ENCODE data around the gene TUBA1A. TPM values are rescaled to one million over a fixed set of nuclear protein-coding genes. Genes with fewer than 3 reads are reported as not detected.

The TUBA1A gene
- total and polyA plus RNA-seq, 3 donors from 2014 or later, result 156 to 282 (median 269) TPM

DNA sequence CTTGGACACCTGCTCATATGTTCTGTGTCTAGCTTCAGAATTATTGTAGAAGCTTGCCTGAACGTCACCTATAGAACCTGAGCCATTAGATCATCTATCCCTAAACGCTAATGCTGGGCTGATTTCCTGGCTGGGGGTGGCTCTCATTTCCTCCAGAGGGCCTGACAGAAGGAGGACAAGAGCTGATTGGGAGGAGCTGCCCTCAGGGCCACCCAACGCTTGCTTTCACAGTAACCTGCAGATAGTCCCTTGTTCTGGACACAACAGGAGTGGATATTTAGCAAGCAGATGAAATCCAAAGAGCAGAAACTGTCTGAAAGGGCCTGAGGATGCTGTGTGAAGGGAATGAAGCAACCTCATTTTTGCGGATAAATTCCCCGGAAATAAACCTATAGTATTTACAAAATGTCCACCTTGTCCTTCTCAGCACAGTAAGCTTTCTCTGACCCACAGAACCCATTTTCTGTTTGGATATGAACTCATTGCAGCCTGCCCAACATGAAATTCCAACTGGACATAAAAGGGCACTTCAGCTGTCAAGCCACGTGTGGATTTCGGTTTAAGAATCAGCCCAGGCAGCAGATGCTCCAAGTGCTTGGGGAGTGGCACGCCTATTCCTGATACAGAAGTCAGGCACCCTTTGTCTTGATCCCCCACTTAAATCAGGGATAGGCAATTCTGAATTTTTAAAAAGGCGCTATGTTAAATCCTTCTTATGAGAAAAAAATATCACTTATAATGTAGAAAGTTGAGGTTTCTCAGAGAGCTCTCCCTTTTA, 43.2 kb upstream of the TUBA1A start:
- TF ChIP-seq POLR2A (IDR thresholded peaks at IDR 0.05), result no peak
- peaks cover 54% of the 10 kb centered on the region for H3K4me1 ChIP-seq
- 43 to 49% methylated on average over 9 of the region's 9 CpGs for WGBS, 2 donors
- H3K9me3 ChIP-seq, result no peaks in the 10 kb centered on the region
- no peaks in the 10 kb centered on the region for H3K27me3 ChIP-seq
- intact Hi-C loops (cut with DNase I; ENCODE audit: low total_unique reads), result loop anchor here (5.0 kb wide), 2 partner anchors 45 to 100 kb away; partner anchors contain the start of genes TUBA1A and TUBA1B
- DNase-seq, result peak; percentile 49
- H3K27ac ChIP-seq, result peak overlapping the region; percentile 92 to 97
- H3K36me3 ChIP-seq (ENCODE audit: low read depth, missing control alignments), result no peaks in the 10 kb centered on the region
- H3K4me3 ChIP-seq, result no peak overlapping the region

- Histone ChIP-seq H3K27ac (no peak overlapping the region), H3K36me3 (ENCODE audit: low read depth, missing control alignments) (no peaks in the 10 kb centered on the region), H3K9me3 (no peaks in the 10 kb centered on the region), H3K4me3 (no peak overlapping the region), H3K27me3 (no peaks in the 10 kb centered on the region), H3K4me1 (peaks cover 49% of the 10 kb centered on the region)
- DNase-seq, result no peak
- intact Hi-C loops (cut with DNase I; ENCODE audit: low total_unique reads), result loop anchor here (5.0 kb wide), 2 partner anchors 43 to 98 kb away; partner anchors contain the start of genes TUBA1A and TUBA1B
- TF ChIP-seq POLR2A (IDR thresholded peaks at IDR 0.05), result no peak
- TF ChIP-seq, protein P1, sequence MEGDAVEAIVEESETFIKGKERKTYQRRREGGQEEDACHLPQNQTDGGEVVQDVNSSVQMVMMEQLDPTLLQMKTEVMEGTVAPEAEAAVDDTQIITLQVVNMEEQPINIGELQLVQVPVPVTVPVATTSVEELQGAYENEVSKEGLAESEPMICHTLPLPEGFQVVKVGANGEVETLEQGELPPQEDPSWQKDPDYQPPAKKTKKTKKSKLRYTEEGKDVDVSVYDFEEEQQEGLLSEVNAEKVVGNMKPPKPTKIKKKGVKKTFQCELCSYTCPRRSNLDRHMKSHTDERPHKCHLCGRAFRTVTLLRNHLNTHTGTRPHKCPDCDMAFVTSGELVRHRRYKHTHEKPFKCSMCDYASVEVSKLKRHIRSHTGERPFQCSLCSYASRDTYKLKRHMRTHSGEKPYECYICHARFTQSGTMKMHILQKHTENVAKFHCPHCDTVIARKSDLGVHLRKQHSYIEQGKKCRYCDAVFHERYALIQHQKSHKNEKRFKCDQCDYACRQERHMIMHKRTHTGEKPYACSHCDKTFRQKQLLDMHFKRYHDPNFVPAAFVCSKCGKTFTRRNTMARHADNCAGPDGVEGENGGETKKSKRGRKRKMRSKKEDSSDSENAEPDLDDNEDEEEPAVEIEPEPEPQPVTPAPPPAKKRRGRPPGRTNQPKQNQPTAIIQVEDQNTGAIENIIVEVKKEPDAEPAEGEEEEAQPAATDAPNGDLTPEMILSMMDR (IDR thresholded peaks at IDR 0.05), result no peak
- WGBS, 2 donors, result 58 to 74% methylated on average over 3 of the region's 3 CpGs
Measured at GRCh38 chr12:49230805-49231194, 41.9 kb upstream of the TUBA1A start.

- 78 to 87% methylated on average over 6 of the region's 6 CpGs for WGBS, 2 donors
Measured at GRCh38 chr12:49230176-49230804, 41.4 kb upstream of the TUBA1A start.

DNA sequence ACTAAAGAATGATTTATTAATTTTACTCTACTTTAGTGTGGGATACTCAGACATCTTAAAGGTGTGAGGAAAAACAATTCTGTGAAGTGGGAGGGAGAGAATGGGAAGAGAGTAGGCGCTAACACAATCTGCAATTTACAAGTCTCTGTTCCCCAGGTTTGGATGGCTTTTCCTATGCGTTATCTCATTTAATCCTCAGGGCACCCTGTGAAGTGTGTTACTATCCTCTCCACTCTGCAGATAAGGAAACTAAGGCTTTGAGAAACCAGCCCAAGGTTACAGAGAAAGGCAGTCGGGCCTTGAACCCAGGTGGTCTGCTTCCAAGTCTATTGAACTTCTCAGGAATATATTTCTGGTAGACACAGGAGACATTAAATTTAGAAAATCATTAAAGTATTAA, 39.8 kb upstream of the TUBA1A start:
- no peaks in the 10 kb centered on the region for H3K9me3 ChIP-seq
- no peak overlapping the region for H3K4me3 ChIP-seq
- intact Hi-C loops (cut with DNase I; ENCODE audit: low total_unique reads), result no loop called here
- H3K4me1 ChIP-seq, result peaks cover 30% of the 10 kb centered on the region
- TF ChIP-seq POLR2A (IDR thresholded peaks at IDR 0.05), result no peak
- TF ChIP-seq, protein P1 (IDR thresholded peaks at IDR 0.05), result no peak
- 73 to 77% methylated on average over 3 of the region's 3 CpGs for WGBS, 2 donors
- no peak for DNase-seq
- H3K27me3 ChIP-seq, result no peaks in the 10 kb centered on the region
- H3K36me3 ChIP-seq (ENCODE audit: low read depth, missing control alignments), result no peaks in the 10 kb centered on the region
- peak overlapping the region in 1 of 2 donors; percentile 21 for H3K27ac ChIP-seq

More at GRCh38 chr12:49230176-49230804, 41.4 kb upstream of the TUBA1A start:
- Histone ChIP-seq H3K36me3 (ENCODE audit: low read depth, missing control alignments) (no peaks in the 10 kb centered on the region), H3K27me3 (no peaks in the 10 kb centered on the region), H3K9me3 (no peaks in the 10 kb centered on the region), H3K27ac (no peak overlapping the region), H3K4me3 (no peak overlapping the region), H3K4me1 (peaks cover 44% of the 10 kb centered on the region)
- TF ChIP-seq, protein P1 (IDR thresholded peaks at IDR 0.05), result no peak
- no peak for TF ChIP-seq POLR2A (IDR thresholded peaks at IDR 0.05)
- intact Hi-C loops (cut with DNase I; ENCODE audit: low total_unique reads), result loop anchor here (5.0 kb wide), 2 partner anchors 43 to 98 kb away; partner anchors contain the start of genes TUBA1A and TUBA1B
- no peak for DNase-seq

DNA sequence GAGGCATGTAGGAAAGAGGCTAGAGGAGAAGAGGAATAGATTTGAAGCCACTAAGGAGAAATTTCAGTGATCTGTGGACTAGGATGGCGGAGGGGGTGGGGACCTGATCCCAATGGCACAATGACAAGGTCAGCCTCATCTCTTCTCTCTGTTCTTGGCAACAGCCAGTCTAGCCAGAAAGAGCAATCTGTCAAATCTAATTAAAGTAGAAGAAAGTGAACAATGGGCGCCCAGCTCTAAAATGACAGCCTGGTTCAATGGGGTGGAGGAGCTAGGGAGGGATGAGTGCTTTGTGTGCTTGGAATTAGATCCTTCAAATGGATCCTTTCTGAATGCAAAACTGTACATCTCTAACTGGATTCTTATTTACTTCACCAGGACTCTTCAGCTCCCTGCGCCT, 38.8 kb upstream of the TUBA1A start:
- TF ChIP-seq, protein P1 (IDR thresholded peaks at IDR 0.05), result no peak
- TF ChIP-seq POLR2A (IDR thresholded peaks at IDR 0.05), result no peak
- Histone ChIP-seq H3K36me3 (ENCODE audit: low read depth, missing control alignments) (no peaks in the 10 kb centered on the region), H3K27ac (no peak overlapping the region), H3K4me3 (no peak overlapping the region), H3K9me3 (no peaks in the 10 kb centered on the region), H3K4me1 (peaks cover 27% of the 10 kb centered on the region), H3K27me3 (no peaks in the 10 kb centered on the region)
- no peak for DNase-seq
- intact Hi-C loops (cut with DNase I; ENCODE audit: low total_unique reads), result no loop called here
- 87 to 93% methylated on average over 3 of the region's 3 CpGs for WGBS, 2 donors
